Measurements from ENCODE around the gene SCN5A.

DNA sequence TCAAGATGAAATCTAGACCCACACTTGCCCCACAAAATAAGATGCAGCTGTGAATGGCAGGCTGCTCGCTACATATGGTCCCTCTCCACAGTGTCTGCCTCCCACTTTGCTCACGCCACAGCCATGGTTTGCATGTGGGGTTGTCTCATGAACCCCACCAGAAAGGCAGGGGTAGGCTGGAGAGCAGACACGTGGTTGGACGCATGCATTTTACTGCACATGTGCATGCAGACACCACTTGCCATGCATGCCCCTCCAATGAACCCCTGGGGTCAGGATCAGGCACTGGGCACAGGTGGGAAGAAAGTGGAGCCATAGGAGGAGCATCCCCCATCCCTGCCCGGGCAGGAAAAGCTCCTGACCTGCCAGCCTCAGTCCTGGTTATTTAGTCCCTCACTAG is 20.7 kb downstream of the SCN5A start:
- TF ChIP-seq, protein P1, sequence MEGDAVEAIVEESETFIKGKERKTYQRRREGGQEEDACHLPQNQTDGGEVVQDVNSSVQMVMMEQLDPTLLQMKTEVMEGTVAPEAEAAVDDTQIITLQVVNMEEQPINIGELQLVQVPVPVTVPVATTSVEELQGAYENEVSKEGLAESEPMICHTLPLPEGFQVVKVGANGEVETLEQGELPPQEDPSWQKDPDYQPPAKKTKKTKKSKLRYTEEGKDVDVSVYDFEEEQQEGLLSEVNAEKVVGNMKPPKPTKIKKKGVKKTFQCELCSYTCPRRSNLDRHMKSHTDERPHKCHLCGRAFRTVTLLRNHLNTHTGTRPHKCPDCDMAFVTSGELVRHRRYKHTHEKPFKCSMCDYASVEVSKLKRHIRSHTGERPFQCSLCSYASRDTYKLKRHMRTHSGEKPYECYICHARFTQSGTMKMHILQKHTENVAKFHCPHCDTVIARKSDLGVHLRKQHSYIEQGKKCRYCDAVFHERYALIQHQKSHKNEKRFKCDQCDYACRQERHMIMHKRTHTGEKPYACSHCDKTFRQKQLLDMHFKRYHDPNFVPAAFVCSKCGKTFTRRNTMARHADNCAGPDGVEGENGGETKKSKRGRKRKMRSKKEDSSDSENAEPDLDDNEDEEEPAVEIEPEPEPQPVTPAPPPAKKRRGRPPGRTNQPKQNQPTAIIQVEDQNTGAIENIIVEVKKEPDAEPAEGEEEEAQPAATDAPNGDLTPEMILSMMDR (IDR thresholded peaks at IDR 0.05): no peak
- TF ChIP-seq, protein P2, sequence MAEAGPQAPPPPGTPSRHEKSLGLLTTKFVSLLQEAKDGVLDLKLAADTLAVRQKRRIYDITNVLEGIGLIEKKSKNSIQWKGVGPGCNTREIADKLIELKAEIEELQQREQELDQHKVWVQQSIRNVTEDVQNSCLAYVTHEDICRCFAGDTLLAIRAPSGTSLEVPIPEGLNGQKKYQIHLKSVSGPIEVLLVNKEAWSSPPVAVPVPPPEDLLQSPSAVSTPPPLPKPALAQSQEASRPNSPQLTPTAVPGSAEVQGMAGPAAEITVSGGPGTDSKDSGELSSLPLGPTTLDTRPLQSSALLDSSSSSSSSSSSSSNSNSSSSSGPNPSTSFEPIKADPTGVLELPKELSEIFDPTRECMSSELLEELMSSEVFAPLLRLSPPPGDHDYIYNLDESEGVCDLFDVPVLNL (CRISPR knock-in tag; IDR thresholded peaks at IDR 0.05; ENCODE audit: borderline replicate concordance, low read depth): no peak
- TF ChIP-seq, protein P3, sequence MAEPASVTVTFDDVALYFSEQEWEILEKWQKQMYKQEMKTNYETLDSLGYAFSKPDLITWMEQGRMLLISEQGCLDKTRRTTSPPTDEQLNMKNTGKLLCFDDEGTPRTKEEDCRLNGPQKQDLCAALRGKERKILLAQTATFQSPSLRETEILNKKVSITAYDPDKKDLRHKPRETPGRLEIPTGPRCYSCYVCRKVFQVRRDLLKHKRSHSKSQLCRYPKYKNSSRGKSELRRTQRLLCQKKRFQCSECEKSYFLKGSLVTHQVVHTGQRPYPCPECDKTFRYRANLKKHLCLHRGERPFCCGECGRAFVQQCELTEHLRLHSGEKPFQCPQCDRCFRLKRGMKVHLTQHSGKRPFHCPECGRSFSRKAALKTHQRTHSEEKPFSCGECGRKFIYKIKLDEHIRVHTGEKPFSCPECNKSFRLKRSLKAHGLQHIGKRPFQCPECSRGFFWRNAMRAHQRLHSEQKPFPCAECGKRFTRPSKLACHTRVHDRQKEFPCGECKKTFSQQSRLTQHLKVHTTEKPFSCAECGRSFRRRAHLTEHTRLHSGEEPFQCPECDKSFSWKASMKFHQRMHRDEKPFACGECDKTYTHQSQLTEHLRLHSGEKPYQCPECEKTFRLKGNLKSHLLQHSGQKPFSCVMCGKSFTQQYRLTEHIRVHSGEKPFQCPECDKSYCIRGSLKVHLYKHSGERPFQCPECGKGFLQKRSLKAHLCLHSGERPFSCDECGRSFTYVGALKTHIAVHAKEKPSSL (CRISPR knock-in tag; conservative IDR thresholded peaks at IDR 0.05): no peak
- TF ChIP-seq ZNF423 (CRISPR knock-in tag; IDR thresholded peaks at IDR 0.05) (no peak), TP53 (CRISPR knock-in tag; IDR thresholded peaks at IDR 0.05) (no peak), CREB1 (CRISPR knock-in tag; IDR thresholded peaks at IDR 0.05) (no peak), SP1 (CRISPR knock-in tag; conservative IDR thresholded peaks at IDR 0.05) (no peak), SMAD3 (CRISPR knock-in tag; IDR thresholded peaks at IDR 0.05; ENCODE audit: borderline replicate concordance) (no peak), ZNF416 (CRISPR knock-in tag; IDR thresholded peaks at IDR 0.05) (no peak)
- TF ChIP-seq, protein P4, sequence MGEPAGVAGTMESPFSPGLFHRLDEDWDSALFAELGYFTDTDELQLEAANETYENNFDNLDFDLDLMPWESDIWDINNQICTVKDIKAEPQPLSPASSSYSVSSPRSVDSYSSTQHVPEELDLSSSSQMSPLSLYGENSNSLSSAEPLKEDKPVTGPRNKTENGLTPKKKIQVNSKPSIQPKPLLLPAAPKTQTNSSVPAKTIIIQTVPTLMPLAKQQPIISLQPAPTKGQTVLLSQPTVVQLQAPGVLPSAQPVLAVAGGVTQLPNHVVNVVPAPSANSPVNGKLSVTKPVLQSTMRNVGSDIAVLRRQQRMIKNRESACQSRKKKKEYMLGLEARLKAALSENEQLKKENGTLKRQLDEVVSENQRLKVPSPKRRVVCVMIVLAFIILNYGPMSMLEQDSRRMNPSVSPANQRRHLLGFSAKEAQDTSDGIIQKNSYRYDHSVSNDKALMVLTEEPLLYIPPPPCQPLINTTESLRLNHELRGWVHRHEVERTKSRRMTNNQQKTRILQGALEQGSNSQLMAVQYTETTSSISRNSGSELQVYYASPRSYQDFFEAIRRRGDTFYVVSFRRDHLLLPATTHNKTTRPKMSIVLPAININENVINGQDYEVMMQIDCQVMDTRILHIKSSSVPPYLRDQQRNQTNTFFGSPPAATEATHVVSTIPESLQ (CRISPR knock-in tag; IDR thresholded peaks at IDR 0.05): no peak
- TF ChIP-seq, protein P5, sequence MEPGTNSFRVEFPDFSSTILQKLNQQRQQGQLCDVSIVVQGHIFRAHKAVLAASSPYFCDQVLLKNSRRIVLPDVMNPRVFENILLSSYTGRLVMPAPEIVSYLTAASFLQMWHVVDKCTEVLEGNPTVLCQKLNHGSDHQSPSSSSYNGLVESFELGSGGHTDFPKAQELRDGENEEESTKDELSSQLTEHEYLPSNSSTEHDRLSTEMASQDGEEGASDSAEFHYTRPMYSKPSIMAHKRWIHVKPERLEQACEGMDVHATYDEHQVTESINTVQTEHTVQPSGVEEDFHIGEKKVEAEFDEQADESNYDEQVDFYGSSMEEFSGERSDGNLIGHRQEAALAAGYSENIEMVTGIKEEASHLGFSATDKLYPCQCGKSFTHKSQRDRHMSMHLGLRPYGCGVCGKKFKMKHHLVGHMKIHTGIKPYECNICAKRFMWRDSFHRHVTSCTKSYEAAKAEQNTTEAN (CRISPR knock-in tag; IDR thresholded peaks at IDR 0.05): no peak

Measured in WTC11 (cell line).